ENCODE results near the gene ZBTB24.

GRCh38 chr6:109447878-109448555 is 35.0 kb downstream of the ZBTB24 start:
- TF ChIP-seq GATA3 (IDR thresholded peaks at IDR 0.05; ENCODE audit: low read depth, low read length) (no peak), GATA2 (IDR thresholded peaks at IDR 0.05; ENCODE audit: low read depth, low read length) (no peak)
